IMR-90 (cell line): Measurements from ENCODE around the gene B4GALT5. TPM values are rescaled to one million over a fixed set of nuclear protein-coding genes. Genes with fewer than 3 reads are reported as not detected.

Experiments used
- USF2 ChIP-seq: fragments of 150-350 bp; IDR thresholded peaks from 2 replicates; pipeline ENCODE4 v1.6.1; 2017; ENCODE audit warnings: mild to moderate bottlenecking, antibody characterized with exemption, low read length, low read depth
- polyA plus RNA-seq, 3 experiments: library from polyadenylated mRNA; depleted of rRNA; stranded (reverse); fragments of >200 nt; gene quantifications; 2 replicates each; pipeline ENCODE4 v1.2.3, GENCODE V29; 2012; ENCODE audit warnings: low replicate concordance in 1 of 3
- total RNA-seq: library from RNA; depleted of rRNA; stranded (reverse); fragments of >200 nt; gene quantifications from 2 replicates; pipeline ENCODE4 v1.2.3, GENCODE V29; 2012

B4GALT5 gene
- total and polyA plus RNA-seq, 2 of the 4 experiments (the other 2 are of a cell fraction), result 11.3 to 20.4 TPM

GRCh38 chr20:49620364-49621240 is 93.1 kb downstream of the B4GALT5 start (continued):
- no peak for TF ChIP-seq USF2
